ENCODE results near the gene KLHL35.

Gene KLHL35

GRCh38 chr11:75461151-75461550 lies 28.1 kb upstream of the KLHL35 start:
- DNase-seq (ENCODE audit: insufficient read length, low spot score) (no peak), FAIRE-seq (no peak)
- TF ChIP-seq PAX5 (IDR thresholded peaks at IDR 0.05; ENCODE audit: insufficient read depth, low read length, severe bottlenecking) (no peak), SPI1 (IDR thresholded peaks at IDR 0.05; ENCODE audit: low read depth, low read length) (no peak), POLR2AphosphoS5 (IDR thresholded peaks at IDR 0.05; ENCODE audit: low read depth, low read length) (no peak), TAF1 (IDR thresholded peaks at IDR 0.05; ENCODE audit: low read depth, low read length) (no peak), POLR2A (IDR thresholded peaks at IDR 0.05; ENCODE audit: low read depth, low read length) (no peak), POU2F2 (IDR thresholded peaks at IDR 0.05; ENCODE audit: low read depth, low read length) (no peak)

GRCh38 chr11:75456596-75457183 lies 23.7 kb upstream of the KLHL35 start:
- TF ChIP-seq PAX5 (IDR thresholded peaks at IDR 0.05; ENCODE audit: insufficient read depth, low read length, severe bottlenecking), result no peak
- no peak for FAIRE-seq
- no peak for DNase-seq (ENCODE audit: insufficient read length, low spot score)

- no peak for FAIRE-seq
- TF ChIP-seq SPI1 (IDR thresholded peaks at IDR 0.05; ENCODE audit: low read depth, low read length) (no peak), POLR2AphosphoS5 (IDR thresholded peaks at IDR 0.05; ENCODE audit: low read depth, low read length) (no peak)
- DNase-seq (ENCODE audit: insufficient read length, low spot score), result no peak
These were observed 22.0 kb upstream of the KLHL35 start for GRCh38 chr11:75454987-75455386.

GRCh38 chr11:75453916-75454655 lies 21.1 kb upstream of the KLHL35 start:
- TF ChIP-seq SPI1 (IDR thresholded peaks at IDR 0.05; ENCODE audit: low read depth, low read length) (no peak), TAF1 (IDR thresholded peaks at IDR 0.05; ENCODE audit: low read depth, low read length) (no peak), POLR2AphosphoS5 (IDR thresholded peaks at IDR 0.05; ENCODE audit: low read depth, low read length) (no peak), POU2F2 (IDR thresholded peaks at IDR 0.05; ENCODE audit: low read depth, low read length) (no peak), POLR2A (IDR thresholded peaks at IDR 0.05; ENCODE audit: low read depth, low read length) (no peak), PAX5 (IDR thresholded peaks at IDR 0.05; ENCODE audit: insufficient read depth, low read length, severe bottlenecking) (no peak)
- DNase-seq (ENCODE audit: insufficient read length, low spot score), result no peak
- FAIRE-seq, result no peak

GRCh38 chr11:75450826-75451821 lies 18.1 kb upstream of the KLHL35 start:
- FAIRE-seq (no peak), DNase-seq (ENCODE audit: insufficient read length, low spot score) (peak; percentile 53)
- TF ChIP-seq TAF1 (IDR thresholded peaks at IDR 0.05; ENCODE audit: low read depth, low read length), result no peak
- no peak for TF ChIP-seq POLR2AphosphoS5 (IDR thresholded peaks at IDR 0.05; ENCODE audit: low read depth, low read length)
- no peak for TF ChIP-seq PAX5 (IDR thresholded peaks at IDR 0.05; ENCODE audit: insufficient read depth, low read length, severe bottlenecking)
- TF ChIP-seq POLR2A (IDR thresholded peaks at IDR 0.05; ENCODE audit: low read depth, low read length), result no peak
- TF ChIP-seq SPI1 (IDR thresholded peaks at IDR 0.05; ENCODE audit: low read depth, low read length), result no peak
- no peak for TF ChIP-seq POU2F2 (IDR thresholded peaks at IDR 0.05; ENCODE audit: low read depth, low read length)

- FAIRE-seq, result no peak
- no peak for DNase-seq (ENCODE audit: insufficient read length, low spot score)
- no peak for TF ChIP-seq SPI1 (IDR thresholded peaks at IDR 0.05; ENCODE audit: low read depth, low read length)
- no peak for TF ChIP-seq POU2F2 (IDR thresholded peaks at IDR 0.05; ENCODE audit: low read depth, low read length)
- no peak for TF ChIP-seq POLR2AphosphoS5 (IDR thresholded peaks at IDR 0.05; ENCODE audit: low read depth, low read length)
These were observed 17.2 kb upstream of the KLHL35 start for GRCh38 chr11:75450236-75450635.

- FAIRE-seq, result no peak
- no peak for TF ChIP-seq PAX5 (IDR thresholded peaks at IDR 0.05; ENCODE audit: insufficient read depth, low read length, severe bottlenecking)
- TF ChIP-seq TAF1 (IDR thresholded peaks at IDR 0.05; ENCODE audit: low read depth, low read length), result no peak
- no peak for TF ChIP-seq POLR2AphosphoS5 (IDR thresholded peaks at IDR 0.05; ENCODE audit: low read depth, low read length)
- no peak for TF ChIP-seq SPI1 (IDR thresholded peaks at IDR 0.05; ENCODE audit: low read depth, low read length)
- no peak for TF ChIP-seq POLR2A (IDR thresholded peaks at IDR 0.05; ENCODE audit: low read depth, low read length)
- TF ChIP-seq POU2F2 (IDR thresholded peaks at IDR 0.05; ENCODE audit: low read depth, low read length), result no peak
- DNase-seq (ENCODE audit: insufficient read length, low spot score), result no peak
These were observed 16.8 kb upstream of the KLHL35 start for GRCh38 chr11:75449776-75450175.

- TF ChIP-seq POU2F2 (IDR thresholded peaks at IDR 0.05; ENCODE audit: low read depth, low read length) (no peak), SPI1 (IDR thresholded peaks at IDR 0.05; ENCODE audit: low read depth, low read length) (no peak), POLR2AphosphoS5 (IDR thresholded peaks at IDR 0.05; ENCODE audit: low read depth, low read length) (no peak), POLR2A (IDR thresholded peaks at IDR 0.05; ENCODE audit: low read depth, low read length) (no peak)
- DNase-seq (ENCODE audit: insufficient read length, low spot score), result no peak
- FAIRE-seq, result no peak
These were observed 16.3 kb upstream of the KLHL35 start for GRCh38 chr11:75449271-75449670.

GRCh38 chr11:75447415-75447814 lies 14.4 kb upstream of the KLHL35 start:
- FAIRE-seq (no peak), DNase-seq (ENCODE audit: insufficient read length, low spot score) (no peak)
- TF ChIP-seq POLR2A (IDR thresholded peaks at IDR 0.05; ENCODE audit: low read depth, low read length) (no peak), POU2F2 (IDR thresholded peaks at IDR 0.05; ENCODE audit: low read depth, low read length) (no peak)
